Umbilical cord (tissue), 2 donors: Measurements from ENCODE around the gene PRELID2. TPM values are rescaled to one million over a fixed set of nuclear protein-coding genes. Genes with fewer than 3 reads are reported as not detected.
"Not testable (repeated sequence)": the region's sequence is repeated elsewhere in the genome, so short reads cannot be mapped to it uniquely, and the experiment has no call there.

Experiments used
- DNase-seq: peaks from one replicate; pipeline ENCODE4 v3.0.0-alpha.2; 2015; ENCODE audit warnings: low spot score
- total RNA-seq: library from RNA; depleted of rRNA; stranded (reverse); fragments of >200 nt; gene quantifications from one replicate; pipeline ENCODE4 v1.2.3, GENCODE V29; 2014; ENCODE audit warnings: low replicate concordance; ENCODE audit not compliant: insufficient read depth

The PRELID2 gene
- total RNA-seq, 1 donor from 2014 or later, result 64.8 TPM

DNA sequence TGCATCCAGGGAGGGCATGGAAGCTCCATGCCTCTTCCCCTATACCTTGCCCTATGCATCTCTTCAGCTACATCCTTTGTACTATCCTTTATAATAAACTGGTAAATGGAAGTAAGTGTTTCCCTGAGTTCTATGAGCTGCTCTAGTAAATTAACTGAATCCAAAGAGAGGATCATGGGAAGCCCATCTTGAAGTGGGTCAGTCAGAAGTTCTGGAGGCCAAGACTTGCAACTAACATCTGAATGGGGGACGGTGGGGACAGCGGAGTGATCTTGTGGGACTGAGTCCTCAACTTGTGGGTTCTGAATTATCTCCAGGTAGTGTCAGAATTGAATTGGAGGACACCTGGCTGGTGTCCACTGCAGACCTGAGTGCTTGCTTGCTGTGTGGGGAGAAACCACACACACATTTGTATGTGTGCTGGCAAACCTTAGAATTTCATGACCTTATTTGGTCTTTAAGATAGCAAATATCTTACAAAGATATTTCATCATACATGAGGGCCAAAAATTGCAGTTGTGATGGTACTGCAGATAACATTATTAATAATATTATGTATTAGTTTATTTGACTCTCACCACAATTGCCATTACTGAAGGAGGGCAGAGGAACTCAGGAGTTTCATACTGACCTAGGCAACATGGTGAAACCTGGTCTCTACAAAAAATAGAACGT is 5.5 kb upstream of the PRELID2 start:
- no peak for DNase-seq

DNA sequence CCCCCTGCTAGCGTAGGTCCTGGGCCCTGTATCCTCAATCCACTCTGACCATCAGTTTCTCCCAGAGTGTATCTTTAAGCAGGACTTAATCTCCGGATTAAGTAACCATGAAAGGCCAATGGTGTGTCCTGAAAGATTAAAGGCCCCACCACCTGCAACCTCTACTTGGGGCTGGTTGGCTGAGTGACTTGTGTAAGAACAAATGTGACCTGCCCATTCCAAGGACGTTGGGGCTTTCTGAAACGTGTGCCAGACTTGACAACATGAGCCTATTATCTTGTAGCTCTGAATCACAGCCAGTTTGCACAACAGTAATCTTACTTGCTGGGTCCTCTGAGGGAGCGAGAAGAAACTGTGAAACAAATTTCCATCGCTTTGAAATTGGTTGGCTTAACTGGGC is 3.1 kb upstream of the PRELID2 start:
- no peak for DNase-seq

DNA sequence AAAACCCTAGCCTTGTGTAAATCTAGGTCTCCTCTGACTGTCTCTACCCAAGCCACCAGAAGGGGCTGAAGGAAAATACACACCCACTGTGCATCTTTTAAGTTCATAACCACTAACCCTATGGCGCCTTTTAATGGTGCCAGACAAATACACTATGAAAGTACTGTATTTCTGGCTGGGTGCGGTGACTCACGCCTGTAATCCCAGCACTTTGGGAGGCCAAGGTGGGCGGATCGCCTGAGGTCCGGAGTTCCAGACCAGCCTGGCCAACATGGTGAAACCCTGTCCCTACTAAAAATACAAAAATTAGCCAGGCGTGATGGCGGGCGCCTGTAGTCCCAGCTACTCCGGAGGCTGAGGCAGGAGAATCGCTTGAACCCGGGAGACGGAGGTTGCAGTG is 1.1 kb upstream of the PRELID2 start:
- not testable (repeated sequence) for DNase-seq

DNA sequence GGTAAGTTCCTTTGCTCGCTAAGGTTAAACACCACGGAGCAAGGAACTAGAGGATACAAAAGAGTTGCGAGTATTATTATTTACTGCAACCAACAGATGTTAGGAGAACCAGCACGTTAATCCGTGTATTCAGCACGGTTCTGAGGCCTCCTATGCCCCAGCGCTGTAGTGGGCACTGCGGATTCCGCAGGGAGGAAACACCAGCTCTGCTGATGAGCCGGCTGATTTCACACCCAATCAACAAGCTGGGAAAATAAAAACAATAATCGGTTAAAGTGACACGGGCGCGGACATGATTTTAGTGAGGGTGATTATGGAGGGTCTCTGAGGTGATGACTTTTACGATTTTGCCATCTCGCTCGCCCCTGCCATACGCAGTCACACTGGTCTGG is 702 bp upstream of the PRELID2 start:
- DNase-seq, result no peak

DNA sequence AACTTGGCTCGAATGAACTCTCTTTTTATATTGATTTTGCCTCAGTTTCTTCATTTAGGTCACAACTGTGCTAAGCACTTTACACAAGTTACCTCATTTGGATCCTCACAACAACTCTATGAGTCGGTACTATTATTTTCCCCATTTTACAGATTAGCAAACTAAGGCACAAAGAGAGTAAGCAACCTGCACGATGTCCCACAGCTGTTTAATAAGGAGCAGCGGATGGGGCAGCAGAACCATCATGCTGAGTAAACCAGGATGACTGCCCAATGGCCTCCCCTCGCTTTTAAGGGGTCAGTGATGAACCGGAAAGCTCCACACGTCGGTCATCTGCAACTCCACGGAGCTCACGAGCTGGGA is 607 bp downstream of the PRELID2 start:
- DNase-seq, result no peak

DNA sequence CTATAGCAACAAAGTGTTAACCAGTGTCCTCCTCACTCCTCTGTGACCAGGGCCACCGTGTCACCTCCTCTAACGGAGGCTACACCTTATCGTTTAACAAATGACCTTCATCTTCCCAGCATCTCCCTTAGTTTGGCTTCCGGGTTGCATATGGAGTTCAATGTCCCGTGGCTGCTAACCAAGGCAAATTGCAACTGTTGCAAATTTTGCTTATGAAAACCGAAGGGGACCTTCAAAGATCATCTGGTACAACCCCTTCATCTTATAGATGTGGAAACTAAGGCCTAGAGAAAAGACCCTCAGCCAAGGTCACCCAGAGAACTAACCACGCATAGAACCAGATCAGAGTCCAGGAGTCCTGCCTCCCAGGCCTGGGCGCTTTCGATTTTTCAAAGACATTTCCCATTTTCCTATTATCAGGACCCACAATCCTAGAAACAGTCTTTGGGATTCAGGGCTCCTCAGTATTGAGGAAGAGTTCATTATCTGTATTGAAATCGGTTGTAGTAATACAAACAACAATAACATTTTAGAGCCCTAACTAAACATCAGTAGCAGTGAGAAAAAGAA is 1.4 kb downstream of the PRELID2 start:
- no peak for DNase-seq

DNA sequence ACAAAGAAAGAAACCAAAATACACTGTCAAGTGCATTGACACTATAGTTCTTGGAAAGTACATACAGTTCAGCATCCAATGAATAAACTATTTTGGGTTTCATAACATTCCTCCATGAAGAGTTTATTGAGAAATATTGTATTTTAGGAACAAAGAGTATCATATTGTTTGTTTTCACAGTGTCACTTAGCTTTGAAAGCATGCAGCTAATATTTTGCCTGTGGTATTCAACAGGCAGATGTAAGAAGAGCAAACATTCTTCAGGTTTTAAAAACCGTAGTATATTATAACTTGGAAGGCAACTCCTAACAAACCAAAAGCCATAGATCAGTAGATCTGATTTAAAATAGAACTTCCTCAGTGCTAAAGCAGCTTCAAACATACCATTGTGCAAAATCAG is 4.5 kb downstream of the PRELID2 start:
- DNase-seq, result peak; percentile 40

DNA sequence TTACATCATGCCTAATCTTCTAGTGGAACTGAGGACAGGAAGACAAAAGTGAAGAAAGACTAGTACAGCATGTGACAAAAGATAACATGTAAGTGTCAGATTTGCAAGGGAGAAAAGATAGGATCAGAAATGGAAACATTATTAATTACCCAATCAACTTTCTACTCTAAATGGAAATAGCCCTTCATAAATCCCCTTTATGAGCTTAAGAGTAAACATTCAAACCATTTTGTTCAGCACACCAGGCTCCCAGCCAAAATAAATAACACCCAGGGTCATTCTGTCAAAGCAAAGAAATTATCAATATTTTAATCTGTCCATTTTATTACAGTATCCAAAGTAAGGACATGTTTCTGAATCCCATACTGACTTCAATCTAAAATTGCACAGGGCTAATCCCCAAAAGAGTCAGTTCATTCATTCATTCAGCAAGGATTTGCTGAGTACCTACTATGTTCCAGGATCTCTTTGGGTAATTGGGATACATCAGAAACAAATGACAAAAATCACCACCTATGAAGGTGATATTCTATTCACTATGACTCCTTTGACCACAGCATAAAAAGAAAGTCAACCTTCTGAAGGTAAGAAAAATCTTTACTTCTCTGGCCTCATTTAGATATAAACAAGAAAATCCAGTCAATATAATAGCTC is 5.3 kb downstream of the PRELID2 start:
- DNase-seq, result no peak

DNA sequence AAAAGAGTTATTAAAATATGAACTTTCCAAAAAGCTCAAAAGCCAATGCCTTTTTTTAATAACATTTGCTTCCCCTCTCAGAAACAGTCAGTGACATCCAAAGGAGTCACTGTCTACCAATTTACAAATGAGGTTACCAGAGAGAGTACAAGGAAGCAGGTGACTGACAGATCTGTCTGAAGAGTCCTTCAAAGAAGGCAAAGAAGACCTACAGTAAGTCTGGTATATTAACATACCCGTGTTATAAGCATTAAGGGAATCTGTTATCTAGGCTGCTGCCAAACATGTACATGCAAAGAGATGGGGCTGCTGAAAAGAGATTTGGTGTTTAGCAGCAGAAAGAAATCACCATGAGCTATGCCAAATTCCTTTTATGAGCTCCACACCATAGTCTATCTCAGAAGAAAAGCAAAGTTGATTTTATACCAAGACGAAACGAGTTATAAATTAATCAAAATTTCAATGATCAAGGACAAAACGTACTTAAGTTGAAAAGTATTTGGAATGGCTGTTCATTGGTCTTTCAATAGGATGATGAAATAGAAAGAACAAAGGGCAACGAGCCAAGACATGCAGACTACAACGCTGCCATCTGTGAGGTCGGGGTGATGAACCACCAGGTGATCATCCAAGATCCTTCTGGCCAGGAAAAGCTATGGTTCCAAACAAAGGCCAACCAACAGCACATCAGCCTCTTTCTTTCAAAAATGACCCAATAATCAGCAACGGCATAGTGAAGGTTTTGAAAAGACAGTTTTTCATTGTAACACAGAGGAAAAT is 8.1 kb downstream of the PRELID2 start:
- DNase-seq, result peak; percentile 33

DNA sequence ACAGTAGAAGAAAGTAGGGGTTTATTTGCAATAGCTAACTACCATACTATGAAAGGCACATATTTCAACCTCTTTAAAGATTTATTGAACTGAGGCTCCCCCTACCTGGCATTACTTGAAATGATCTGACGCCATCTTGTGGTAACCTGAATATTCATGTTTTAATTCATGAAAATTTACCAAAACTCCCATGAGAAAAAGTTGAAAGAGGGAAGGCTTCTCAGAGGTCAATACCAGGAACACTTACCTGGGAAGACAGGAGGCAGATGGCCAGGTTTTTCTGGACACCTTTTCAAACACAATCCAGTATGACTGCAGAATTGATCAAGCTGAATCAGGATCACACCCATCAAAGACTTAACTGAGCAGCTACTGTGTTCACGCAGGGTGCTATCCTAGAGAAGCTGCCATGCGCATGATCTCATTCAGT is 9.4 kb downstream of the PRELID2 start:
- DNase-seq, result peak; percentile 67

DNA sequence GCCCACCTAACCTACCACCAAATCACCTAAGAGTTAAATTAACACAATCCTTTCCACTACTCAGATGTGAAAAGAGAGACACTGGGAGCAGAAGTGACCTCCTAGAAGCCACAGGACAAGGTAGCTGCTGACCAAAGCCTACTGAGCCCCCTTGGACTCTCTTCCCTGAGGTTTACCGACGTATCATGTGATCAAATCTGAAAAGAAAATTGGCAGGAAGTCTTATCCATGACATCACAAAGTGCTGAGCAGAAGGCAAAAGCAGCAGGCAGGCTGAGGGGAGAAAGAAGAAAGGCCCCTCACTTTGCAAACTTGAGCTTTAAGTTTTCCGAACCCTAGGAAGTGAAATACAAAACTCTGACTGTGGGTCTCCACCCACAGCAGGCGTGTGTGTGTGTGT is 11.1 kb downstream of the PRELID2 start:
- DNase-seq, result no peak

DNA sequence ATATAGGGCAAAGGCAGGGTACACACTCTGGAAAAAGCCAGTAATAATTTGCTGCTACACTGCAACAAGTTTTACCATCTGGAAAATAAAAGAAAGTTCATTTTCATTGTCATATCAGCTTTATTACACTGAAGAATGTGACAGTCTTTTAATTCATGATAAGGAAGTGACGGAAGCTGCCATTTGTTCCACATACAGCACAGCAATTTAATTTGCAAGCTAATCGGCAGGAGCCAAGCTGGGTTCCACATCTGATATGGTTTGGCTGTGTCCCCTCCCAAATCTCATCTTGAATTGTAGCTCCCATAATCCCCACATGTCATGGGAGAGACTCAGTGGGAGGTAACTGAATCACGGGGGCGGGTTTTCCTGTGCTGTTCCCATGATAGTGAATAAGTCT is 16.5 kb downstream of the PRELID2 start:
- DNase-seq, result no peak

DNA sequence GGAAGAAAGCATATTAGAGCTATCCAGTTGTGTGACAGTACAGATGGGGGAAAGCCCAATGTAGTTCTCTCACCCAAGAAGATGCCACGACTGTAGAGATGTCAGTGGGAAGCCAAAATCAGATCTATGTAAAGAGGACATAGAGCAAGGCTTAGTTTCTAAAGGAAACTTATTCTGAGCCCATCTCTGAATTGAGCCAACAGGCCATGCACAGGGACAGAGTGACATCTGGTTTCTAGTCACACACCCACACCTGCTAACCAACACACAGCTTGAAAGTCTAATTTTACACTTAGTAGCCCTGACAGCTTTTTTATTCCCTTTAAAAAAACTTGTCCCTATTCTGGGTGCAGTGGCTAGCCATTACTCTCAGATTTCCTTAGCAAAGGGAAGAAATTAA is 22.3 kb downstream of the PRELID2 start:
- DNase-seq, result no peak

DNA sequence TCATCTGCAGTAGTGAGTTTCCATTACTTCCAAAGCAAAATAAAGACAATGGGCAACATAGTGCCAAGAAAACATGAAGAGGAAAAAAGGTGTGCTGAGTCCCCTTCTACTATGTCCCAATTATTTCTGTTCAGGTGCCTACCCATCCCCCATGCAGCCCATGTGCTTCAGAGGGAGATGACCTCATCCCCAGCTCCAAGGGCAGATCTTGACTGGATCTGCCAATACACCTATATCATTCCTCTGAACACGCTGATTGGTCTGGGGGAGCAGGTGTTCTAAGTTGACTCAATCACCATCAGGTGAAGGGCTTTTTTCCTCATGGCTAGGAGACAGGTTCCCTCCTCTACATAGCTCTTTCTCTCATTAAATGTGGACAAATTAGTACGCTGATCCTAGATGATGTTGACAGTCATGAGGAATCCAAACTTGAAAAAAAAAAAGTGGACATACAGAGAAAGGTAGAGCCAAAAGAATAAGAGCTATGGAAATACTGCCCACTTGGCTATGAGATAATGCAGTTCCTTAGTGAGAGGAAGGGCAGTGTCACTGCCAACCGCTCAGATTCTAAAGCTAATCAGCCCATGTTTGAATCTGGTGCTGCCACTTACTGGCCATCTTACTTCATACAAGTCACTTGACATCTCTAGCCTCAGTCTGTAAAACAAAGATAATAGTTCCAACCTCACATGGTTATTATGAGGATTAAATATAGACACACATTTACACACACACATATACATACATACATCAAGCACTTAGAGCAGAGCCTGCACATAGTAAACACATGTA is 23.1 kb downstream of the PRELID2 start:
- peak; percentile 38 for DNase-seq

DNA sequence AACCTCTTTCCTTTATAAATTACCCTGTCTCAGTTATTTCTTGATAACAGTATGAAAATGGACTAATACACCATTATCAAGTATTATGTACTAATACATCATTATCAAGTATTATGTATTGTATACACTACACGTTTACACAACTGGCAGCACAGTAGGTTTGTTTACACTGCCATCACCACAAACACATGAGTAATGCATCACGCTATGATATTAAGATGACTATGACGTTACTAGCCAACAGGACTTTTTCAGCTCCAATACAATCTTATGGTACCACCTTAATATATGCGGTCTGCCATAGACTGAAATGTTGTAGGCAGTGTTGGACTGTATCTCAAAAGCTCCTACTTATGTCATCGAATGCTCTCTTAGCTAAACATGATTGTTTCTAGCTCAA is 28.2 kb downstream of the PRELID2 start:
- no peak for DNase-seq

DNA sequence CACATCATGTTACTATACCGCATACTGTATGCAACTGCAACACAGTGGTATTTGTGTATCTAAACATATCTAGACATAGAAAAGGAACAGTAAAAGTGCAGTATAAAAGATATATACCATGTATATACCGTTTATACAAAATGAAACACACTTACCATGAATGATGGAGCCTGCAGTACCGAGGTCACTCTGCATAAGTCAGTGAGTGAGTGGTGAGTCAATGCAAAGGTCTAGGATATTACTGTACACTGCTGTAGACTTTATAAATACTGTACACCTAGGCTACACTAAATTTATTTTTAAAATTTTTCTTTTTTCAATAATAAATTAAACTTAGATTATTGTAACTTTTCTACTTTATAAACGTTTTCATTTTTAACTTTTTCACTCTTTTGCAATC is 29.3 kb downstream of the PRELID2 start:
- no peak for DNase-seq

DNA sequence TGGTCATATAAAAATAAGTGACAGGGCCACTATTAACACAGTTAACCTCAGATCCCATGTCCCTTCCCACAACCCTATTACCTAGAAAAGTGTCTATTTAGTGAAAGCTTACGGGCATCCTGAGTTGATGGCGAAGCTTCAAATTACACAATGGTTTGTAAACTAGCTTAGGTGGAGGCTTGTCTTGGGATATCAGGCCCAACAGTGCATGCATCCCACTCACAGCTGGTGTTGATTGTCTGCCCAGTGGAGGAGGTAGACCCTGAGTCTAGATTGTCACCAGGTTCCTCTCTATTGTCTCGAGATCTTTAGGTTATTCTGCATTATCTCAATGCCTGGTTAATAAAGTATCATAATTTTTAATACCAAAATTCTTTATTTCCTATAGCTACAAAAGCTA is 30.4 kb downstream of the PRELID2 start:
- DNase-seq, result no peak

DNA sequence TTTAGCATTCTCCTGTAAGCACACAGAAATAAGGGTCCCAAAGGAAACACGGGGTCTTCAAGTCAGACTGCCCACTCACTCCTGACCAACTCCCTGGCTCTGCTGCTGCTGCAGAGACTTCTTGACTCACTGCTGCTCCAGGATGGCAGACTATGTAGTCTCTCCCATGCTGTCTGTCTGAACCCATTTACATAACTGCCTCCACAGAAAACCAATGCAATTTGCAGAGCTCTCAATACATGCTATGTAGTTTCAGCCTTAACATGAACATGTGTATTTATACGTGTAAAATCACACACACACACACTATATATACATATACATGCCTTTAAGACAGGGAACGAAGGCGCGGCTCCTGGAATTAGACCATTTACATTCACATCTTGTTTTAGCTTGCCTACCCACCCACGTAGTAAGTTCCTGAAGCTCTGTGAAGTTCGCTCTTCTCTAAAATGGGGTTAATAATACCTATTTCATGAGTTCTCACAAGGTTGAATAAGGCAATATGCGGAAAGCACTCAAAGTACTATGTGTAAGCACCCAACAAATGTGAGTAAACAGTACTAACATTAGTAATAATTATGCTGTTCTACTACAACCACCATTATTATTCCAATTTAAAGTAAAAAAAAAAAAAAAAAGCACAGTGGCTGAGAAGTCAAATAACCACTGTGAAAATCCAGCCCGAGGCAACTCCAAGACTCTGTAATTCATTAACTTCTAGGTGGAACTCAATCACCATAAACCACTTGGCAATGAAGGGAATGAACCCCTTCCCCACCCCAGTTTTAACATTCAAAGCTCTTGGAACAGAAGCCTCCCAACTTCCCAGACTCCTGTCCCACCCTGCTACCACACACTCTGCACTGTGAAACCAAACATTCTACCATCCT is 31.8 kb downstream of the PRELID2 start:
- no peak for DNase-seq

DNA sequence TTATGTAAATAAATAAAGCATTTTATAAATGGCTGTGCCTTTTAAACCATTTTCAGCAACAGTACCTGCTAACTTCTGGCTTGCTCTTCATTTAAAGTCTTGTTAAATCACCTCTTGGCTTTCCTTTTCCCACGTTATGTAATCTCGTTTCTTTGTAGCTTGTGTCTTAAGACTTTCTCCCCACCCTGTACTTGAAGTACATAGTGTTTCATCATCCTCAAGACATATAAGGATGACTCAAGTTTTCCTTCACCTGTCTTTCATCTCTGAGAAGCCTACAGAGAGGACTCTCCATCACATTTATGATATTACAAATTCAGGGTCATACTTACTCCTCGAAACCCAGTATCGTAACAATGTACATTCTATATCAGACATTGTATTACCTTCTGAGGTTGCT is 33.9 kb downstream of the PRELID2 start:
- DNase-seq, result no peak

DNA sequence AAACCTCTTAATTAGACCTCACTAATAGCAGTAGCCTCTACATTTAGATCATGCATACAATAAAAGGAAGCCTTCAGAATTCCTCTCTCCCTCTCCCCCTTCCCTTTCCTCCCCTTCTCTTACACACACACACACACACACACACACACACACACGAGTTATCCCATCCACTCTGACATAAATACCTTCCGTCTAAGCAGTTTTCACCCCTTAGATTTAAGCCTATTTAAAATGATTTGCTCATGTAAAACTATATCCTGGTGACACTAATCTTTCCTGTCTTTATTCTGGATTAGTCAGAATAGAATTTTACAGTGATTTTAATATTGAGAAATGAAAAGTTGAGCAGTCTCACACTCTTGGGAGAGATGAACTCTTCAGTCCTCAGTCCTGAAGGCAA is 35.0 kb downstream of the PRELID2 start:
- DNase-seq, result no peak

DNA sequence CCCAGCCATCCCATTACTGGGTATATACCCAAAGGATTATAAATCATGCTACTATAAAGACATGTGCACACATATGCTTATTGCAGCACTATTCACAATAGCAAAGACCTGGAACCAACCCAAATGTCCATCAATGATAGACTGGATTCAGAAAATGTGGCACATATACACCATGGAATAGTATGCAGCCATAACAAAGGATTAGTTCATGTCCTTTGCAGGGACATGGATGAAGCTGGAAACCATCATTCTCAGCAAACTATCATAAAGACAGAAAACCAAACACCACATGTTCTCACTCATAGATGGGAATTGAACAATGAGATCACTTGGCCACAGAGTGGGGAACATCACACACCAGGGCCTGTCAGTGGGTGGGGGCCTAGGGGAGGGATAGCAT is 36.6 kb downstream of the PRELID2 start:
- not testable (repeated sequence) for DNase-seq
